Measurements from ENCODE around the gene RAB11FIP3.

Gene RAB11FIP3

GRCh38 chr16:424033-424622 is 1.3 kb upstream of the RAB11FIP3 start:
- DNase-seq (ENCODE audit: low spot score), result no peak

DNA sequence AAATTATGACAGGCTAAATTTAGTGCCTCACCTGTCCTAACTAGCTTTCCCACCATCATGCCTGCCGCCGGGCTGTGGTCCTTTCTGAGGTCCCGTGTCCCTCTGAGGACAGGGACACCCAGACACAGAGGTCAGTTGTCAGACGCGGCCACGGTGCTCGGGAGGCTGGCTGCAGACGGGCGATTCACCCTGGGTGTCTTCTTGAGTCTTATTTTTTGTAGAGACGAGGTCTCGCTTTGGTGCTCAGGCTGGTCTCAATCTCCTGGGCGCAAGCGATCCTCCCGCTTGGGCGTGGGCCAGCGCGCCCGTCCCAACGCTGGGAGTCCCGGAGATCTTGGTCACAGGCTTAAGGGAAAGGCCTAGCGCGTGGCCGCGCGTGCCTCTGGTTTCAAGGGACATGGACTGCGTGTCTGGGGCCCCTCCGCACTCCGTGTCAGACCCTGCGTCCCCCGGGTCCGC is 797 bp upstream of the RAB11FIP3 start:
- no peak for DNase-seq (ENCODE audit: low spot score)

DNA sequence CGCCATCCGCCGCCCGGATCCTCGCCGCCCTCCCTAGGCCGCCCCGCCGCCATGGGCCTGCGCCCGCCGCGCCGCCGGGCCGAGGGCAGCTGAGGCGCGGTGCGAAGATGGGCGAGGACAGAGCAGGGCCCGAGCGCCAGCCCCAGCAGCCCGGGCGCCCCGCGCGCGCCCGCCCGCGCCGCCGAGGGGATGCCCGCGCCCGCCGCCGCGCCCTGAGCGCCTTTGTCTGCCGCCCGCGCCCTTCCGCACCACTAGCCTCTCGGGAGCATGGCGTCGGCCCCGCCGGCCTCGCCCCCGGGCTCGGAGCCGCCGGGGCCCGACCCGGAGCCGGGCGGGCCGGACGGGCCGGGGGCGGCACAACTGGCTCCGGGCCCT is 278 bp downstream of the RAB11FIP3 start:
- no peak for DNase-seq (ENCODE audit: low spot score)

GRCh38 chr16:426115-426905 is 861 bp downstream of the RAB11FIP3 start:
- no peak for DNase-seq (ENCODE audit: low spot score)

GRCh38 chr16:426906-427249 is 1.4 kb downstream of the RAB11FIP3 start:
- DNase-seq (ENCODE audit: low spot score), result no peak

DNA sequence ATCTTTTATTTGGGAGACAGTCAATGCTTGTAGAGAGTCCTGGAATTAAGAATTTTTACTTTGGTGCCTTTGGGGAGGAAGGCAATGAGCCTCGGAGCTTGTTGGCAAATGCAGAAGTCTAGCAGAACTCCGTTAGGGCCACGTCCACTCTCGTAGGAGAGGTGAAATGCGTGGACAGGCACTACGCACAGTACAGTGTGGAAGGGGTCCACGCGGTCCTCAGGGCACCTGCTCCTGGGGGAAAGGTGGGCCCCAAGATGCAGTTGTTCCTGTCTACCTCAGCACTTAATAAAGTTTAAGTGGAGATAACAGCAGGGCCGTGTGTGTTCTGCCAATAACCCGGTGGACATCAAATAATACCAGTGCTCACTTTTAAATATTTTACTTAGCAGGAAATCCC is 1.8 kb downstream of the RAB11FIP3 start:
- DNase-seq (ENCODE audit: low spot score), result no peak

DNA sequence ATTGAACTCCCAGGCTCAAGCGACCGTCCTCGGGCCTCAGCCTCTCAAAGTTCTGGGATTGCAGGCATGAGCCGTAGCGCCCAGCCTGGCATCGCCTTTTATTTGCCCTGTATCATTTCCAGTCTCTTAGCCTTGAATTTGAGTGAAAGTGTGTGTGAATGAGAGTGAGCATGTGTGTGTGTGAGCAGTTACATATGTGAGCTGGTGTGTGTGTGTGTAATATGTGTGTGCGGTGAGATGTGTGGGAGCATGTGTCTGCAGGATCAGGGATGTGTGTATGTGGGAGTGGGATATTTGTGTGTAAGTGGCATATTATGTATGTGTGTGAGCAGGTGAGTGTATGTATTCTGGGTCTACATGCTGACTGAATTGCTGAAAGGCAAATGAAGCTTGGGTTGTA is 5.5 kb downstream of the RAB11FIP3 start:
- DNase-seq (ENCODE audit: low spot score), result no peak

- no peak for DNase-seq (ENCODE audit: low spot score)
Measured at GRCh38 chr16:440627-441026, 15.2 kb downstream of the RAB11FIP3 start.

GRCh38 chr16:441447-441846 is 16.0 kb downstream of the RAB11FIP3 start:
- no peak for DNase-seq (ENCODE audit: low spot score)

DNA sequence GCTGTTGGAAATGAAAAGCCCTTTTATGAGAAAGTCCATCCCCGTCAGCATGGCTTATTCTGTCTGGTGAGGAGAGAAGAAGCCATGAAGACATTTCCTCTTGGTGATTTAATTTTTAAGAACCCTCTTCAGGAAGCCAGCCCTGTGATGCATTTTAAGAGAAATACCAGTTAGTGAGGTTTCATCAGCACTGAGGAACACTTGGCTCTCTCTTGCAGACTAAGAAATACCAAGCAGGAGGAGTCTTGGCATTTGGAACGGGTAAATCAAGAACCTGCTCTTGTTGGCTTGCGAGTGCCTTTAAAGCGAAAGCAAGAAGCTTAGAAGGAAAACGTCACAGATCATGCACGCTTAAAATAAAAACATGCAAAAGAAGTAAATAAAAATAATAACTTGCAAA is 17.5 kb downstream of the RAB11FIP3 start:
- DNase-seq (ENCODE audit: low spot score), result no peak

DNA sequence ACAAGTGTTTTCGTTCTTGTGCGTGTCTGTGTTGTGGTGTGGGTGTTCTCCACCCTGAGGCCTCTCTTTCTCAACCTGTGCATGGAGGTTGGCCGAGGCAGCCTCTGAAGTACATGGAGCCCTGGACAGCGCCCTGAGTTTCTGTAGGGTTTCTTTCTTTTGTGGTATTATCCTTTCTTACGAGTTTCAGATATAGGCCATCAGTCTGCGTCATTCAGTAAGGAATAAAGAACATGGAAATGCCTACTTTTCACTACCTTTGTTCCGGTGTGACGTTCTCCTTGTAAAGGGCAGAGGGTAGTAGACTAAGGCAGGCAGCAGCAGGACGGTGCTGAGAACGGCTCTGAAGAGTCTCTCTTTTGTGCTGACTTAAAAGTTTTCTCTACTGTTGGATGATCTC is 18.6 kb downstream of the RAB11FIP3 start:
- no peak for DNase-seq (ENCODE audit: low spot score)

- no peak for DNase-seq (ENCODE audit: low spot score)
Measured at GRCh38 chr16:445566-445965, 20.1 kb downstream of the RAB11FIP3 start.

DNA sequence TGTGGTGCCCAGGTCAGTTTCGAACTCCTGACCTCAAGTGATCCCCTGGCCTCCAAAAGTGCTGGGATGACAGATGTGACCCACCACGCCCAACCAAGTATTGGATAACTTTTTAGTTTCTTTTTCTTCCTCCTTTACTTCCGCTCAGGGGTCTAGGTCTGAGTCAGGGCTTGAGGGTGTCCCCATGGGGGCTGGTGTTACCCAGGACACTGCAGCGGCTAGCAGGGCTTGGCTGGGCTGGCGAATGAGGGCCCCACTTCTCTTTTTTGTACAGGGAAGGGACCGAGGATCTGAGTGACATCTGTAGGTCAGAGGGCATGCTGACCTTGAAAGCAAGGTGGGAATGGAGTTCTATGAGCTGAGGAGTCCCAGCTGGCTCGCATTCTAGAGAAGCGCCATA is 24.9 kb downstream of the RAB11FIP3 start:
- DNase-seq (ENCODE audit: low spot score), result no peak

DNA sequence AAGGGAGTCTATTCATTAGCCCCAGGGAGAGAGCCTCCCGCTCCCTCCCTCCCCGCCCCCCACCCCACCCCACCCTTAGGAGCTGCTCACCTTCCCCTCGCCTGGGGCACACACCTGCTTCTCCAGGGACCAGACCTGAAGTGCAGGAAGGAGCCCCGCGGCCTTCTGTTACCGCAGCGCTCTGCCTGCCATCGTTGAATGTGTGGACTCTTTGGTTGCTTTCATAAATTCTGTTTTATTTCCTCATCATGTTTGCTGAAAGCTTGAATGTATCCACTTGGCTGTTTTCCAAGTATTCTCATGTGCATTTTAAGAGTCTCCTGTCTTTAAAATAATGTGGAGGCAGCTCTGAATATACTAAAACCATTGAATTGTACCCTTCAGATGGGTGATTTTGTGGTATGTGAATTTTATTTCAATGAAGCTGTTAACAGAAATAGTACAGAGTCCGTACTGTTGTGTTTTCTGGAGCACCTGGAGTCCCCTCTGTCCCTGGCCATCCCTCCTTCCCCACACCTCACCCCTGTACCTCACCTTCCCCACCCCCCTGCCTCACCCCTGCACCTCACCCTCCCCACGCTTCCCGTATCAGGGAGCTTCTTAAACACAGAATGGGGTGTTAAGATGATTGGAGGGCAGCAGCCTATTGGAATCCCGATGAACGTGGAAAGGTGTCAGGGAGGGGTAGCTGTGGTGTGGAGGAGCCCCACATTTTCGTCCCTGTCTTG is 25.5 kb downstream of the RAB11FIP3 start:
- DNase-seq (ENCODE audit: low spot score), result no peak

DNA sequence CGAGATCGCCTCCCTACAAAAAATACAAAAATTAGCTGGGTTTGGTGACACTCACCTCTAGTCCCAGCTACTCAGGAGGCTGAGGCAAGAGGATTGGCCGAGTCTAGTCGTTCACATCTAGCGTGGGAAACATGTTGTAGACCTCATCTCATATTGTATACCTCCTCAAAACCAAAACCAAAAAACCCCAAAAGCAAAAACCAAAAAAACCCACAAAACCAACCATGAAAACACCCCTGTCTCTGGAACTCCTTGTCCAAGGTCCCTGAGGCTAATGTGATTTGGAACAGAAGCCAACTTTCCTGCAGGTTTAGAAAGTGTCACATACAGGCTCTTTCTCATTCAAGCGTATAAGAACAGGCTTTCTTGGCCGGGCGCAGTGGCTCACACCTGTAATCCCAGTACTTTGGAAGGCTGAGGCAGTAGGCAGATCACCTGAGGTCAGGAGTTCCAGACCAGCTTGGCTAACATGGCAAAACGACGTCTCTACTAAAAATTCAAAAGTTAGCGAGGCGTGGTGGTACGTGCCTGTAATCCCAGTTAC is 29.0 kb downstream of the RAB11FIP3 start:
- DNase-seq (ENCODE audit: low spot score), result no peak

GRCh38 chr16:455453-455852 is 30.0 kb downstream of the RAB11FIP3 start:
- no peak for DNase-seq (ENCODE audit: low spot score)

GRCh38 chr16:456891-457483 is 31.5 kb downstream of the RAB11FIP3 start:
- DNase-seq (ENCODE audit: low spot score), result no peak

GRCh38 chr16:457732-458400 is 32.4 kb downstream of the RAB11FIP3 start:
- DNase-seq (ENCODE audit: low spot score), result no peak

GRCh38 chr16:459761-460160 is 34.3 kb downstream of the RAB11FIP3 start:
- DNase-seq (ENCODE audit: low spot score), result no peak

GRCh38 chr16:460787-461186 is 35.3 kb downstream of the RAB11FIP3 start:
- DNase-seq (ENCODE audit: low spot score), result no peak

- DNase-seq (ENCODE audit: low spot score), result no peak
Measured at GRCh38 chr16:463071-463470, 37.6 kb downstream of the RAB11FIP3 start.

DNA sequence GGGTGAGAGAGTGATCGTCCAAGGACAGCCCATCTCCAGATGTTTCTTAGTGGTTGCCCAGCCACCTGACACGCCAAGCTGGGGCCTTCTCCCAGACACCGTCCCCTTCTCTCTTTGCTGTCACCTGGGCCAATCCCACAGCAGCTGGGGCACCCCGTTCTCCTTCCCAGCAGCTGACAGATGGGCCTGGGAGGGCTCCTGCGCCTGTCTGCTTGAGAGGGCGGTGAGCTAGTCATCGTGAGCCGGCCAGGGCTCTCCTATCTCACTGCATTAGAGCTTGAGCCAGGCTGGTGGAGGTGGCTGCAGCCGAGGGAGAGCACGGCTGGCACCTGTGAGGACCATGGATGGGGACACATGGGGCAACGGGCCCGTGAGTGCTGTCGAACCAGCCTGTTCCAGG is 41.2 kb downstream of the RAB11FIP3 start:
- no peak for DNase-seq (ENCODE audit: low spot score)
